OCI-LY3 (cell line): ENCODE data around the gene NOP9.
"Not testable (repeated sequence)": the region's sequence is repeated elsewhere in the genome, so short reads cannot be mapped to it uniquely, and the experiment has no call there.

Experiments
- H2AFZ ChIP-seq: fragments of 200-600, 300-600 bp; shearing (Covaris generic); 2 replicates; pipeline ENCODE4 v1.6.0; 2014; ENCODE audit warnings: antibody characterized with exemption, low read depth, low read length
- H3K27ac ChIP-seq: fragments of 200-600, 300-600 bp; sonication (generic); 2 replicates; pipeline ENCODE4 v1.5.1; 2014; ENCODE audit warnings: mild to moderate bottlenecking, low read length, moderate library complexity, mixed read lengths
- H3K27me3 ChIP-seq: fragments of 200-600, 300-600 bp; sonication (generic); 2 replicates; pipeline ENCODE4 v1.6.1; 2014; ENCODE audit warnings: low read depth, low read length, mixed read lengths
- H3K36me3 ChIP-seq: fragments of 200-600, 300-600 bp; sonication (generic); replicated peaks from 2 replicates; pipeline ENCODE3; 2014; ENCODE audit warnings: low read depth, low read length, mixed read lengths
- H3K4me1 ChIP-seq: fragments of 300-600, 200-600 bp; sonication (generic); 2 replicates; pipeline ENCODE4 v1.6.1; 2014; ENCODE audit warnings: low read length, mixed read lengths
- H3K4me2 ChIP-seq: fragments of 200-600, 300-600 bp; sonication (generic); 2 replicates; pipeline ENCODE4 v1.6.1; 2014; ENCODE audit warnings: low read length, mixed read lengths
- H3K4me3 ChIP-seq: fragments of 300-600, 200-600 bp; sonication (generic); 2 replicates; pipeline ENCODE4 v1.5.1; 2014; ENCODE audit warnings: antibody characterized with exemption, mild to moderate bottlenecking, low read length, moderate library complexity
- H3K79me2 ChIP-seq: fragments of 300-600, 200-600 bp; shearing (Covaris generic); 2 replicates; pipeline ENCODE4 v1.6.1; 2014; ENCODE audit warnings: mild to moderate bottlenecking, low read length, mixed read lengths
- H3K9ac ChIP-seq: fragments of 300-600, 200-600 bp; shearing (Covaris generic); 2 replicates; pipeline ENCODE4 v1.6.0; 2014; ENCODE audit warnings: mild to moderate bottlenecking, low read length, moderate library complexity
- H3K9me3 ChIP-seq: fragments of 200-600, 300-600 bp; shearing (Covaris generic); 2 replicates; pipeline ENCODE4 v1.6.1; 2014; ENCODE audit warnings: low read length, mixed read lengths; ENCODE audit not compliant: insufficient read depth
- H4K20me1 ChIP-seq: fragments of 200-600, 300-600 bp; sonication (generic); 2 replicates; pipeline ENCODE4 v1.6.1; 2016; ENCODE audit warnings: low read length, mixed read lengths; ENCODE audit not compliant: insufficient read depth
- EZH2phosphoT487 ChIP-seq: fragments of 200-600 bp; shearing (Covaris generic); IDR thresholded peaks from 2 replicates; pipeline ENCODE4 v1.6.1; 2018; ENCODE audit warnings: antibody characterized with exemption, mixed run types, low read depth
- TF ChIP-seq, protein P1 (sequence below): fragments of 200-600, 300-600 bp; sonication (generic); IDR thresholded peaks from 2 replicates; pipeline ENCODE4 v1.5.1; 2014; ENCODE audit warnings: antibody characterized with exemption, low read length, low read depth

NOP9 gene

GRCh38 chr14:24351517-24351916 is 51.9 kb downstream of the NOP9 start:
- no peak overlapping the region for H3K4me3 ChIP-seq
- no peak overlapping the region for H3K9ac ChIP-seq
- no peak overlapping the region for H3K4me2 ChIP-seq
- peaks cover 40% of the 10 kb centered on the region for H3K27me3 ChIP-seq
- no peaks in the 10 kb centered on the region for H3K79me2 ChIP-seq
- H3K27ac ChIP-seq: no peak overlapping the region
- H2AFZ ChIP-seq: no peak overlapping the region
- H3K4me1 ChIP-seq: no peaks in the 10 kb centered on the region
- H3K36me3 ChIP-seq: no peaks in the 10 kb centered on the region
- no peaks in the 10 kb centered on the region for H3K9me3 ChIP-seq
- no peaks in the 10 kb centered on the region for H4K20me1 ChIP-seq
- TF ChIP-seq EZH2phosphoT487: no peak
- TF ChIP-seq, protein P1, sequence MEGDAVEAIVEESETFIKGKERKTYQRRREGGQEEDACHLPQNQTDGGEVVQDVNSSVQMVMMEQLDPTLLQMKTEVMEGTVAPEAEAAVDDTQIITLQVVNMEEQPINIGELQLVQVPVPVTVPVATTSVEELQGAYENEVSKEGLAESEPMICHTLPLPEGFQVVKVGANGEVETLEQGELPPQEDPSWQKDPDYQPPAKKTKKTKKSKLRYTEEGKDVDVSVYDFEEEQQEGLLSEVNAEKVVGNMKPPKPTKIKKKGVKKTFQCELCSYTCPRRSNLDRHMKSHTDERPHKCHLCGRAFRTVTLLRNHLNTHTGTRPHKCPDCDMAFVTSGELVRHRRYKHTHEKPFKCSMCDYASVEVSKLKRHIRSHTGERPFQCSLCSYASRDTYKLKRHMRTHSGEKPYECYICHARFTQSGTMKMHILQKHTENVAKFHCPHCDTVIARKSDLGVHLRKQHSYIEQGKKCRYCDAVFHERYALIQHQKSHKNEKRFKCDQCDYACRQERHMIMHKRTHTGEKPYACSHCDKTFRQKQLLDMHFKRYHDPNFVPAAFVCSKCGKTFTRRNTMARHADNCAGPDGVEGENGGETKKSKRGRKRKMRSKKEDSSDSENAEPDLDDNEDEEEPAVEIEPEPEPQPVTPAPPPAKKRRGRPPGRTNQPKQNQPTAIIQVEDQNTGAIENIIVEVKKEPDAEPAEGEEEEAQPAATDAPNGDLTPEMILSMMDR: no peak

- Histone ChIP-seq H2AFZ (no peak overlapping the region), H3K79me2 (no peaks in the 10 kb centered on the region), H4K20me1 (no peaks in the 10 kb centered on the region), H3K4me2 (no peak overlapping the region), H3K36me3 (no peaks in the 10 kb centered on the region), H3K4me3 (no peak overlapping the region), H3K9ac (no peak overlapping the region), H3K4me1 (no peaks in the 10 kb centered on the region), H3K27ac (no peak overlapping the region), H3K27me3 (peaks cover 39% of the 10 kb centered on the region), H3K9me3 (no peaks in the 10 kb centered on the region)
- no peak for TF ChIP-seq EZH2phosphoT487
- TF ChIP-seq, protein P1: no peak
These were observed 54.2 kb downstream of the NOP9 start for GRCh38 chr14:24353559-24354481.

DNA sequence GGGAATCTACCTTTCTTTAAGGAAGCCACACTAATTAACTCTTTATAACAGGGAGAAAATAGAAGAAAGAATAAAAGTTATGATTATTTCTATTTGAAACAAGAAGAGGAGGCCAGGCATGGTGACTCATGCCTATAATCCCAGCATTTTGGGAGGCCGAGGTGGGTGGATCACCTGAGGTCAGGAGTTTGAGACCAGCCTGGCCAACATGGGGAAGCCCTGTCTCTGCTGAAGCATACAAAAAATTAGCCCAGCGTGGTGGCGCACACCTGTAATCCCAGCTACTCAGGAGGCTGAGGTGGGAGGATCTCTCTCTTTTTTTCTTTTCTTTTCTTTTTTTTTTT is 54.8 kb downstream of the NOP9 start:
- H4K20me1 ChIP-seq, H3K9me3 ChIP-seq, H3K79me2 ChIP-seq, H3K4me2 ChIP-seq, H3K27ac ChIP-seq, H3K9ac ChIP-seq, H3K36me3 ChIP-seq, H2AFZ ChIP-seq, H3K4me1 ChIP-seq, H3K4me3 ChIP-seq: not testable (repeated sequence)
- peaks cover 38% of the 10 kb centered on the region for H3K27me3 ChIP-seq

GRCh38 chr14:24355009-24355408 is 55.4 kb downstream of the NOP9 start:
- peaks cover 33% of the 10 kb centered on the region for H3K27me3 ChIP-seq
- H3K4me3 ChIP-seq: no peak overlapping the region
- H3K9ac ChIP-seq: no peak overlapping the region
- no peak overlapping the region for H3K4me2 ChIP-seq
- H3K4me1 ChIP-seq: no peaks in the 10 kb centered on the region
- no peaks in the 10 kb centered on the region for H3K9me3 ChIP-seq
- H2AFZ ChIP-seq: no peak overlapping the region
- H4K20me1 ChIP-seq: no peaks in the 10 kb centered on the region
- no peaks in the 10 kb centered on the region for H3K79me2 ChIP-seq
- no peak overlapping the region for H3K27ac ChIP-seq
- no peaks in the 10 kb centered on the region for H3K36me3 ChIP-seq
- TF ChIP-seq, protein P1: no peak
- no peak for TF ChIP-seq EZH2phosphoT487
